GM12878 (cell line): ENCODE measurements around the gene GAS2. TPM values are rescaled to one million over a fixed set of nuclear protein-coding genes. Genes with fewer than 3 reads are reported as not detected.

ENCODE experiments used
- BCL3 ChIP-seq: IDR thresholded peaks from 2 replicates; pipeline ENCODE4 v1.6.1; 2011; ENCODE audit warnings: borderline replicate concordance, low read depth, mild to moderate bottlenecking, moderate library complexity, low read length; ENCODE audit not compliant: insufficient read depth, poor library complexity, severe bottlenecking
- CEBPZ ChIP-seq: fragments of 150-350 bp; IDR thresholded peaks from 2 replicates; pipeline ENCODE4 v1.6.1; 2016; ENCODE audit warnings: low read depth, low read length
- CREB1 ChIP-seq: IDR thresholded peaks from 2 replicates; pipeline ENCODE4 v1.6.1; 2012; ENCODE audit warnings: low read depth, mild to moderate bottlenecking, inconsistent platforms
- ETV6 ChIP-seq, 2 experiments: fragments of 450-650 bp in 1 of 2; IDR thresholded peaks in 1 of 2; conservative IDR thresholded peaks in 1 of 2; 2 replicates each; pipeline ENCODE4 v1.6.1; 2014; ENCODE audit warnings: antibody characterized with exemption in 1 of 2, borderline replicate concordance in 1 of 2, low read depth in 1 of 2, mild to moderate bottlenecking in 1 of 2, moderate library complexity in 1 of 2
- GATAD2B ChIP-seq: fragments of 450-650 bp; conservative IDR thresholded peaks from 2 replicates; pipeline ENCODE4 v1.6.1; 2017; ENCODE audit warnings: low read depth, mild to moderate bottlenecking, moderate library complexity
- HDAC2 ChIP-seq: fragments of 200-600 bp; sonication (generic); IDR thresholded peaks from 2 replicates; pipeline ENCODE4 v1.6.1; 2017
- MEF2B ChIP-seq: fragments of 450-650 bp; IDR thresholded peaks from 2 replicates; pipeline ENCODE4 v1.6.1; 2018; ENCODE audit warnings: mild to moderate bottlenecking, moderate library complexity; ENCODE audit not compliant: partially characterized antibody, poor library complexity, severe bottlenecking
- POU2F2 ChIP-seq: IDR thresholded peaks from 3 replicates; pipeline ENCODE4 v1.6.1; 2011; ENCODE audit warnings: low read depth, mild to moderate bottlenecking, low read length, borderline replicate concordance
- RAD21 ChIP-seq: IDR thresholded peaks from 2 replicates; pipeline ENCODE4 v1.6.1; 2011; ENCODE audit warnings: mild to moderate bottlenecking, low read depth, low read length, moderate library complexity; ENCODE audit not compliant: insufficient read depth
- RAD51 ChIP-seq: fragments of 450-650 bp; IDR thresholded peaks from 2 replicates; pipeline ENCODE4 v1.6.1; 2016; ENCODE audit warnings: moderate library complexity, mild to moderate bottlenecking, inconsistent platforms
- RB1 ChIP-seq: fragments of 450-650 bp; formaldehyde crosslinking; IDR thresholded peaks from 2 replicates; pipeline ENCODE4 v1.6.1; 2017; ENCODE audit warnings: mild to moderate bottlenecking, borderline replicate concordance
- STAT3 ChIP-seq: IDR thresholded peaks from 2 replicates; pipeline ENCODE4 v1.6.1; 2011; ENCODE audit warnings: low read depth, low read length, improper control_type of control experiment
- SUZ12 ChIP-seq: fragments of 200-600 bp; sonication (generic); IDR thresholded peaks from one replicate; pipeline ENCODE4 v1.6.1; 2018; ENCODE audit warnings: antibody characterized with exemption, mild to moderate bottlenecking; ENCODE audit not compliant: unreplicated experiment
- ZBTB33 ChIP-seq: fragments of 450-650 bp; IDR thresholded peaks from 2 replicates; pipeline ENCODE4 v1.6.1; 2017; ENCODE audit warnings: mild to moderate bottlenecking
- ZNF207 ChIP-seq: fragments of 450-650 bp; IDR thresholded peaks from 2 replicates; pipeline ENCODE4 v1.6.1; 2014; ENCODE audit warnings: antibody characterized with exemption, mild to moderate bottlenecking, borderline replicate concordance
- polyA plus RNA-seq, 11 experiments: library from polyadenylated mRNA; depleted of rRNA in 4 of 11; unstranded in 6 of 11; stranded (reverse) in 5 of 11; fragments of >200 nt; fragmentation: Nextera tagmentation in 4 of 11; fragmentation: Illumina TruSeq in 1 of 11; extraction: Ambion mirVana in 4 of 11; extraction: Trizol in 1 of 11; gene quantifications; 1 replicate in 1 of 11; 2 replicates in 10 of 11; pipeline versions ENCODE4 v1.2.1 to v1.2.3, GENCODE V29; 2011 to 2016; ENCODE audit warnings: inconsistent platforms in 2 of 11, missing spikeins in 2 of 11, low read depth in 1 of 11
- total RNA-seq, 4 experiments: library from RNA; depleted of rRNA in 3 of 4; stranded (reverse); fragments of >200 nt in 3 of 4; fragmentation: Illumina TruSeq in 1 of 4; extraction: Trizol in 1 of 4; gene quantifications; 2 replicates each; pipeline versions ENCODE4 v1.2.1 to v1.2.3, GENCODE V29; 2013 to 2021
- TF ChIP-seq, protein P1 (sequence below): fragments of 450-650 bp; IDR thresholded peaks from 2 replicates; pipeline ENCODE4 v1.6.1; 2016; ENCODE audit warnings: mild to moderate bottlenecking
- TF ChIP-seq, protein P2 (sequence below): fragments of 450-650 bp; formaldehyde crosslinking; IDR thresholded peaks from 2 replicates; pipeline ENCODE4 v1.5.0; 2022; ENCODE audit warnings: mild to moderate bottlenecking, missing genetic modification characterization

Gene GAS2
- total and polyA plus RNA-seq, 10 of the 15 experiments (the other 5 are each of a cell fraction or from before 2014, with no cell fraction given): 16.4 to 81.4 (median 26.2) TPM

DNA sequence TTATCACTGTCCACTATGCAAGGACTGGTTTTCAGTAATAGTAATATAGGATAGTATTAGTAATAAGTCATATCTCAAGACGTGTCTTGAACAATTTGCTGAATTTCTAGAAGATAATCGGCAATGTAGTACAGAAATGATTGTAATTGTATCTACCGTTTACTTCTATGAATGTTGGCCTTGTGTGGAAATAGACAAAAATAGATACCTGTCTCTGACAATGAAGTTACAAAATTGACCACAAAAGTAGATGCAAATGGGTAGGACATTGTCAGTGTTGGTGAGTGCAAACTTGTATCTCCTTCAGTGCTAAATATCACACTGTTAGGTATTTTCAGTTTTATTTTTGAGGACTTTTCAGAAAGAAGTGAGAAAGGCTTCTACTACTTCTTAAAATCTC lies 120.1 kb downstream of the GAS2 start (continued):
- TF ChIP-seq ZBTB33 (no peak), CEBPZ (no peak), BCL3 (no peak), STAT3 (no peak), MEF2B (peak; percentile 91), SUZ12 (no peak), RAD21 (no peak), RAD51 (no peak), CREB1 (0 out of 2 replicates have a peak, but pooled peaks have one; percentile 34), GATAD2B (no peak), POU2F2 (peak; percentile 78; the same call in 2 of the 3 replicates), ZNF207 (no peak), RB1 (no peak), HDAC2 (no peak), ETV6 (conservative IDR thresholded peaks at IDR 0.05 in 1 of 2, IDR thresholded peaks at IDR 0.05 in 1 of 2; ENCODE audit: borderline replicate concordance in 1 of 2, low read depth in 1 of 2) (no peak; a peak in 1 of 4 replicates)
- TF ChIP-seq, protein P1, sequence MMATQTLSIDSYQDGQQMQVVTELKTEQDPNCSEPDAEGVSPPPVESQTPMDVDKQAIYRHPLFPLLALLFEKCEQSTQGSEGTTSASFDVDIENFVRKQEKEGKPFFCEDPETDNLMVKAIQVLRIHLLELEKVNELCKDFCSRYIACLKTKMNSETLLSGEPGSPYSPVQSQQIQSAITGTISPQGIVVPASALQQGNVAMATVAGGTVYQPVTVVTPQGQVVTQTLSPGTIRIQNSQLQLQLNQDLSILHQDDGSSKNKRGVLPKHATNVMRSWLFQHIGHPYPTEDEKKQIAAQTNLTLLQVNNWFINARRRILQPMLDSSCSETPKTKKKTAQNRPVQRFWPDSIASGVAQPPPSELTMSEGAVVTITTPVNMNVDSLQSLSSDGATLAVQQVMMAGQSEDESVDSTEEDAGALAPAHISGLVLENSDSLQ: no peak
- TF ChIP-seq, protein P2, sequence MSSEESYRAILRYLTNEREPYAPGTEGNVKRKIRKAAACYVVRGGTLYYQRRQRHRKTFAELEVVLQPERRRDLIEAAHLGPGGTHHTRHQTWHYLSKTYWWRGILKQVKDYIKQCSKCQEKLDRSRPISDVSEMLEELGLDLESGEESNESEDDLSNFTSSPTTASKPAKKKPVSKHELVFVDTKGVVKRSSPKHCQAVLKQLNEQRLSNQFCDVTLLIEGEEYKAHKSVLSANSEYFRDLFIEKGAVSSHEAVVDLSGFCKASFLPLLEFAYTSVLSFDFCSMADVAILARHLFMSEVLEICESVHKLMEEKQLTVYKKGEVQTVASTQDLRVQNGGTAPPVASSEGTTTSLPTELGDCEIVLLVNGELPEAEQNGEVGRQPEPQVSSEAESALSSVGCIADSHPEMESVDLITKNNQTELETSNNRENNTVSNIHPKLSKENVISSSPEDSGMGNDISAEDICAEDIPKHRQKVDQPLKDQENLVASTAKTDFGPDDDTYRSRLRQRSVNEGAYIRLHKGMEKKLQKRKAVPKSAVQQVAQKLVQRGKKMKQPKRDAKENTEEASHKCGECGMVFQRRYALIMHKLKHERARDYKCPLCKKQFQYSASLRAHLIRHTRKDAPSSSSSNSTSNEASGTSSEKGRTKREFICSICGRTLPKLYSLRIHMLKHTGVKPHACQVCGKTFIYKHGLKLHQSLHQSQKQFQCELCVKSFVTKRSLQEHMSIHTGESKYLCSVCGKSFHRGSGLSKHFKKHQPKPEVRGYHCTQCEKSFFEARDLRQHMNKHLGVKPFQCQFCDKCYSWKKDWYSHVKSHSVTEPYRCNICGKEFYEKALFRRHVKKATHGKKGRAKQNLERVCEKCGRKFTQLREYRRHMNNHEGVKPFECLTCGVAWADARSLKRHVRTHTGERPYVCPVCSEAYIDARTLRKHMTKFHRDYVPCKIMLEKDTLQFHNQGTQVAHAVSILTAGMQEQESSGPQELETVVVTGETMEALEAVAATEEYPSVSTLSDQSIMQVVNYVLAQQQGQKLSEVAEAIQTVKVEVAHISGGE (CRISPR knock-in tag): no peak
